ENCODE results near the gene CAMK4.

CAMK4 gene

DNA sequence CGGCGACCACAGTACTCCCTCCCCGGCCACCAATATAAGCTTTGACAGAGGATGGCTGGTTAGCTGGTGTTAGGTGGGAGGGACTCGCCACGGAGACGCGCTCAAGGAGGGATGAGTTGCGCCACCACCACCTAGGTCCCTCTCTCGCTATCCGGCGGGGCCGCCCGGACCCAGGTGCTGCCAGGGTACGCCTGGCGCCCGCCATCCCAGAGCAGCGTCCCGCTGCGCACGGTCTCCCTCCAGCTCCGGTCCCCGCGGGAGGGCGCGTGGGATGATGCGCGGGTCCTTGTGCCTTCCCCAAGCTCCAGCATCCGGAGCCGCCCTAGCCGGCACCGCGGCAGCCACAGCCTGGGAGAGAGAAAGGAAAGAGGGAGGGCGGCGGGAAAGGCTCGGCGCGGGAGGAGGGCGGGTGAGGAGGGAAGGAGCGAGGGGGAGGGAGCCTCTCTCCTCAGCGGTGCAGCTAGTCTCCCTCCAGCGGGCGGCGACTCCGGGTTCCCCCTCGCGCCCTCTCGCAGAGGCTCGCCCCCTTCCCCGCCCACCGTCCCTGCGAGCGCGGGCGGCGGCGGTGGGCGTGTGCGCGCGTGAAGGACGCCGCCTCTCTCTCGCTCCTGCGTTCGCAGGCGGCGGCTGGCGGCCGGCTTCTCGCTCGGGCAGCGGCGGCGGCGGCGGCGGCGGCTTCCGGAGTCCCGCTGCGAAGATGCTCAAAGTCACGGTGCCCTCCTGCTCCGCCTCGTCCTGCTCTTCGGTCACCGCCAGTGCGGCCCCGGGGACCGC, at the start of gene CAMK4:
CAMK4 (plus strand) TSS at position 598 of the 774 bp plus-strand sequence; CDS start at position 698, 100 bp downstream.
- CTCF ChIA-PET: interaction anchor here (0.5 to 1.6 kb wide), 8 partner anchors 19 to 928 kb away, joined by 3 to 7 read pairs (median 4); no protein-coding TSS in a partner anchor
- POLR2A ChIA-PET (ENCODE audit: low non-redundant PET): interaction anchor here (0.6 kb wide), 1 partner anchor 11 kb away, joined by 3 read pairs; no protein-coding TSS in a partner anchor
- TF ChIP-seq, protein P1, sequence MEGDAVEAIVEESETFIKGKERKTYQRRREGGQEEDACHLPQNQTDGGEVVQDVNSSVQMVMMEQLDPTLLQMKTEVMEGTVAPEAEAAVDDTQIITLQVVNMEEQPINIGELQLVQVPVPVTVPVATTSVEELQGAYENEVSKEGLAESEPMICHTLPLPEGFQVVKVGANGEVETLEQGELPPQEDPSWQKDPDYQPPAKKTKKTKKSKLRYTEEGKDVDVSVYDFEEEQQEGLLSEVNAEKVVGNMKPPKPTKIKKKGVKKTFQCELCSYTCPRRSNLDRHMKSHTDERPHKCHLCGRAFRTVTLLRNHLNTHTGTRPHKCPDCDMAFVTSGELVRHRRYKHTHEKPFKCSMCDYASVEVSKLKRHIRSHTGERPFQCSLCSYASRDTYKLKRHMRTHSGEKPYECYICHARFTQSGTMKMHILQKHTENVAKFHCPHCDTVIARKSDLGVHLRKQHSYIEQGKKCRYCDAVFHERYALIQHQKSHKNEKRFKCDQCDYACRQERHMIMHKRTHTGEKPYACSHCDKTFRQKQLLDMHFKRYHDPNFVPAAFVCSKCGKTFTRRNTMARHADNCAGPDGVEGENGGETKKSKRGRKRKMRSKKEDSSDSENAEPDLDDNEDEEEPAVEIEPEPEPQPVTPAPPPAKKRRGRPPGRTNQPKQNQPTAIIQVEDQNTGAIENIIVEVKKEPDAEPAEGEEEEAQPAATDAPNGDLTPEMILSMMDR (conservative IDR thresholded peaks at IDR 0.05; ENCODE audit: low read depth): peak; percentile 54
- peak within 1 kb of the TSS; percentile 74 for H3K27ac ChIP-seq
- peak; percentile 88 for DNase-seq (ENCODE audit: low spot score)

DNA sequence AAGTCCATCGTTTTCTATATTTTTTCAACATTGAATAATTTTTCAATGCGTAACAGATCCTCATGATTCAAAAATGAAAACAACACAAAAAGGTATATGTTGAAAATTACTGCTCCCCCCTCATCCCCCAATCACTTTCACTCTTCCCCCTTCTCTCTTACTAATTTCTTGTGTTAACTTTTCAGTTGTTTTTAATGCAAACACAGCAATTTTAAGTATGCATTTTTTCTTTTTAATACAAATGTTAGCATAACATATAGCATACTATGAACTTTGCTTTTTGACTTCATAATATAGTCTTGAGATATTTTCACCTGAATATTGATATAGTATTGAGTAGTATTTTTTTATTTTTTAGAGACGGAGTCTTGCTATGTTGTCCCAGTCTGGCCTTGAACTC, 41.1 kb upstream of the CAMK4 start:
- POLR2A ChIA-PET (ENCODE audit: low non-redundant PET): no interaction called here
- TF ChIP-seq, protein P1 (conservative IDR thresholded peaks at IDR 0.05; ENCODE audit: low read depth): no peak
- no peak for DNase-seq (ENCODE audit: low spot score)
- no peak overlapping the region for H3K27ac ChIP-seq
- CTCF ChIA-PET: no interaction called here

DNA sequence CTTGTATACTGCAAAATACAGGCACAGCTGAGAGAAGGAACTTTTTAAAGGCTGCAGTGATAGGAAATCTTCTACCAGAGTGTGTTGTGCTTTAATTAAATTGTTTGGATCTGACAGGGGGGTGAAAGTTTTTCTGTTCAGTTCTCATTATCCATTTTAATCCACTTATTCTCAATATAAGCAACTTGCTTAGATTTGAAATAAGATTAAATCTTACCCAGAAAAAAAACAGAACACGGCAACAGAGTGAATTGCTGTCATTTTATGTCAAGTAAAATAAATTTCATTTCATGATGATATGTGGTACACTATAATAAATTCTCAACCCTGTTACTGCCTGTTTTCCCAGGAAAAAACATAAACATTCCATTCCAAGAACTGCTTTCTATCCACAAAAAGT, 37.1 kb upstream of the CAMK4 start:
- no peak for DNase-seq (ENCODE audit: low spot score)
- H3K27ac ChIP-seq: no peak overlapping the region
- TF ChIP-seq, protein P1 (conservative IDR thresholded peaks at IDR 0.05; ENCODE audit: low read depth): no peak
- CTCF ChIA-PET: no interaction called here
- POLR2A ChIA-PET (ENCODE audit: low non-redundant PET): no interaction called here

DNA sequence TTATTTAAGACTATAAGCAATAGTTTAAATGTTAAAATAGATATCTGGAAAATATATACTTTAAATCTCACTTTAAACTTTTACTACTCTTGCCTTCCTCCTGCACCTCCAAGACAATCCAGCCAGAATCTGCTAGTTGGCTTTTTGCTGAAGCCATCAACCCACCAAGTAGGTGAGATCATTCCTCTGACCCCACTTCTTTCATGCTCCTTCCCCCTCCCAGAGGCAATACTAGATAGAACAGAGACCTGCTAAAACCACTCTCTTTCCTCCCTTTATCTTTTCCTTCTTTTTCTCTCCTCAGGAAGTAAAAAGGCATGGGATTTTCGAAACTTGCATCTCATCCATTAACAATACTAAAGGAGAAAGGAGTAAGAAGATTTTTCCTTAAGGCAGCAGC, 30.1 kb upstream of the CAMK4 start:
- ChIA-PET CTCF (no interaction called here), POLR2A (ENCODE audit: low non-redundant PET) (no interaction called here)
- no peak overlapping the region for H3K27ac ChIP-seq
- DNase-seq (ENCODE audit: low spot score): no peak
- TF ChIP-seq, protein P1 (conservative IDR thresholded peaks at IDR 0.05; ENCODE audit: low read depth): no peak

DNA sequence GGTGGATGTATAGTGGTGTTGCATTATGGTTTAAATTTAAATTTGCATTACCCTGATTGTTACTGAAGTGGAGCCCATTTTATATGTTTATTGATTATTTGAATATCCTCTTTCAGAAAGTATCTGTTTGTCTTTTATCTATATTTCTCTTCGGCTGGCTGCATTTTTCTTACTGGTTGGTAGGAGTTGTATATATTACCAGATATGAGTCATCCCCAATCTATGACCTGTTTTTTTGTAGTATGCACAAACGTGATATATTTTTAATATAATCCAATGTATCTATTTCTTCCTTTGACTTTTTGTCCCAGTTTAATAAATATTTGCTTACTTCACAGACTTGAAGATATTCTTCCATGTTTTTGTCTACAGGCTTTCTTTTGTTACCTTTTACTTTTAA, 29.3 kb upstream of the CAMK4 start:
- CTCF ChIA-PET: interaction anchor here (0.6 kb wide), 1 partner anchor 73 kb away, joined by 3 read pairs; no protein-coding TSS in a partner anchor
- TF ChIP-seq, protein P1 (conservative IDR thresholded peaks at IDR 0.05; ENCODE audit: low read depth): no peak
- no peak for DNase-seq (ENCODE audit: low spot score)
- POLR2A ChIA-PET (ENCODE audit: low non-redundant PET): no interaction called here
- no peak overlapping the region for H3K27ac ChIP-seq

DNA sequence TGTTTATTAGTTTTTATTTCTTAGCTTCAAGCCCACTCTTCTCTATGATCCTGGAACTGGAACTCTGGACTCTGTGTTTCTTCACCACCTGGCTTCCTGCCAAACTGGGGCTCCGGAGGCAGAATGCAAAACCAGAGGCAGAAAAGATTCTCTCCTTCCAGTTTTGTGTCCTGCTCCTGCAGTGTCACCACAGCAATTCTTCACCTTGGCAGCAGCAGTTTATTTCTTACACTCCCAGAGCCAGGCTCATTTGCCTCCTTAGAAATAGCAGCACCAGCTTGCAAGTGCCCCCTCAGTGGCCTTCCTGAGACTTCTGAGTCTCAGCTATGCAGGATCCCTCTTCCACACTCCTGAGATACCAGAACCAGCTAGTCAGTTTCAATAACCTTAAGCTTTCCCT, 26.7 kb upstream of the CAMK4 start:
- TF ChIP-seq, protein P1 (conservative IDR thresholded peaks at IDR 0.05; ENCODE audit: low read depth): no peak
- DNase-seq (ENCODE audit: low spot score): no peak
- ChIA-PET CTCF (no interaction called here), POLR2A (ENCODE audit: low non-redundant PET) (no interaction called here)
- H3K27ac ChIP-seq: no peak overlapping the region
